SK-N-SH (cell line): ENCODE measurements around the gene ENOX1. TPM values are rescaled to one million over a fixed set of nuclear protein-coding genes. Genes with fewer than 3 reads are reported as not detected.

ENCODE experiments used
- CTCF ChIA-PET: fragments of 300-600, 350-600 bp; formaldehyde crosslinking; extraction: SDS; loops from one replicate; lab custom pipeline; 2021; lab: Yijun Ruan, JAX
- POLR2A ChIA-PET: fragments of 350-600 bp; sonication (Branson Sonifier 250); formaldehyde crosslinking; extraction: SDS; loops from one replicate; lab custom pipeline; 2020; ENCODE audit warnings: antibody characterized with exemption, inconsistent platforms; lab: Yijun Ruan, JAX
- DNase-seq: peaks from one replicate; pipeline ENCODE4 v3.0.0; 2012
- H2AFZ ChIP-seq: fragments of 200-600 bp; sonication (generic); 2 replicates; pipeline ENCODE4 v1.8.1; 2016; ENCODE audit warnings: antibody characterized with exemption, mild to moderate bottlenecking, low read depth
- H3F3A ChIP-seq: fragments of 200-600 bp; sonication (generic); replicated peaks from 2 replicates; pipeline ENCODE3; 2016; ENCODE audit warnings: antibody characterized with exemption, mild to moderate bottlenecking; ENCODE audit not compliant: insufficient read depth
- H3K27ac ChIP-seq, 2 experiments: fragments of 200-500 bp in 1 of 2; fragments of 200-600 bp in 1 of 2; sonication (Bioruptor generic) in 1 of 2; sonication (generic), shearing (Covaris generic) in 1 of 2; 2 replicates each; pipeline versions ENCODE4 v1.5.1 to v1.6.1; 2014 to 2016; ENCODE audit warnings: low read depth in 2 of 2, inconsistent platforms in 1 of 2, low read length in 1 of 2, mild to moderate bottlenecking in 1 of 2, mixed read lengths in 1 of 2
- H3K27me3 ChIP-seq: fragments of 200-600 bp; sonication (generic), shearing (Covaris generic); 2 replicates; pipeline ENCODE4 v1.6.1; 2016; ENCODE audit warnings: mixed run types; ENCODE audit not compliant: insufficient read depth
- H3K36me3 ChIP-seq, 2 experiments: fragments of 200-500 bp in 1 of 2; fragments of 200-600 bp in 1 of 2; sonication (Bioruptor generic) in 1 of 2; sonication (generic) in 1 of 2; replicated peaks in 1 of 2; 2 replicates each; pipeline versions ENCODE3 to v1.5.1; 2014 to 2016; ENCODE audit warnings: low read length in 1 of 2, mild to moderate bottlenecking in 1 of 2; ENCODE audit not compliant: insufficient read depth in 2 of 2, control insufficient read depth in 1 of 2
- H3K4me1 ChIP-seq, 2 experiments: fragments of 200-500 bp in 1 of 2; fragments of 200-600 bp in 1 of 2; sonication (Bioruptor generic) in 1 of 2; sonication (generic), shearing (Covaris generic) in 1 of 2; 2 replicates each; pipeline versions ENCODE4 v1.5.1 to v1.6.1; 2014 to 2016; ENCODE audit warnings: low read depth in 1 of 2, low read length in 1 of 2, mixed run types in 1 of 2; ENCODE audit not compliant: insufficient read depth in 2 of 2, control insufficient read depth in 1 of 2
- H3K4me2 ChIP-seq: fragments of 200-600 bp; sonication (generic), shearing (Covaris generic); 2 replicates; pipeline ENCODE4 v1.6.1; 2017; ENCODE audit warnings: mixed run types
- H3K4me3 ChIP-seq, 2 experiments: fragments of 200-500 bp in 1 of 2; fragments of 200-600 bp in 1 of 2; sonication (Bioruptor generic) in 1 of 2; sonication (generic), shearing (Covaris generic) in 1 of 2; 2 replicates each; pipeline versions ENCODE4 v1.5.1 to v1.8.1; 2014 to 2016; ENCODE audit warnings: low read depth in 2 of 2, inconsistent platforms in 1 of 2, low read length in 1 of 2, mild to moderate bottlenecking in 1 of 2, mixed read lengths in 1 of 2, moderate library complexity in 1 of 2
- H3K79me2 ChIP-seq: fragments of 200-600 bp; sonication (generic); 2 replicates; pipeline ENCODE4 v1.8.1; 2017; ENCODE audit warnings: mild to moderate bottlenecking; ENCODE audit not compliant: insufficient read depth
- H3K9ac ChIP-seq: fragments of 200-600 bp; sonication (generic); 2 replicates; pipeline ENCODE4 v1.6.1; 2017; ENCODE audit warnings: mixed run types
- H3K9me2 ChIP-seq: fragments of 200-600 bp; sonication (generic); 2 replicates; pipeline ENCODE4 v1.6.1; 2017; ENCODE audit warnings: mixed run types
- H3K9me3 ChIP-seq: fragments of 200-600 bp; sonication (generic); 2 replicates; pipeline ENCODE4 v1.6.1; 2017; ENCODE audit warnings: mixed run types, mild to moderate bottlenecking, moderate library complexity
- H4K20me1 ChIP-seq: fragments of 200-600 bp; sonication (generic); 2 replicates; pipeline ENCODE4 v1.6.1; 2017; ENCODE audit warnings: mild to moderate bottlenecking, mixed run types; ENCODE audit not compliant: insufficient read depth
- FOSL2 ChIP-seq: IDR thresholded peaks from 2 replicates; pipeline ENCODE4 v1.4.0; 2012; ENCODE audit warnings: low read depth, mild to moderate bottlenecking, moderate library complexity, borderline replicate concordance
- FOXM1 ChIP-seq: IDR thresholded peaks from 2 replicates; pipeline ENCODE4 v1.4.0; 2012; ENCODE audit warnings: low read depth, mild to moderate bottlenecking
- GABPA ChIP-seq: IDR thresholded peaks from 2 replicates; pipeline ENCODE4 v1.4.0; 2012; ENCODE audit warnings: low read depth, mild to moderate bottlenecking
- MEF2A ChIP-seq: IDR thresholded peaks from 2 replicates; pipeline ENCODE4 v1.4.0; 2012; ENCODE audit warnings: low read depth, borderline replicate concordance
- NFIC ChIP-seq: IDR thresholded peaks from 2 replicates; pipeline ENCODE4 v1.4.0; 2012; ENCODE audit warnings: borderline replicate concordance
- POLR2AphosphoS5 ChIP-seq: IDR thresholded peaks from 2 replicates; pipeline ENCODE4 v1.6.1; 2012; ENCODE audit warnings: low read depth, low read length
- RAD21 ChIP-seq: IDR thresholded peaks from 2 replicates; pipeline ENCODE4 v1.6.1; 2012; ENCODE audit warnings: mild to moderate bottlenecking, low read length
- RFX5 ChIP-seq: IDR thresholded peaks from 2 replicates; pipeline ENCODE4 v1.6.1; 2012; ENCODE audit warnings: mild to moderate bottlenecking, improper control_type of control experiment, low read length
- SMC3 ChIP-seq: IDR thresholded peaks from 2 replicates; pipeline ENCODE4 v1.6.1; 2012; ENCODE audit warnings: low read depth, low read length, improper control_type of control experiment
- TEAD4 ChIP-seq: IDR thresholded peaks from 2 replicates; pipeline ENCODE4 v1.4.0; 2012; ENCODE audit warnings: mild to moderate bottlenecking, borderline replicate concordance; ENCODE audit not compliant: insufficient read depth
- YY1 ChIP-seq: IDR thresholded peaks from 2 replicates; pipeline ENCODE4 v1.4.0; 2012; ENCODE audit warnings: low read depth, mild to moderate bottlenecking
- WGBS: methylation state at CpG from one replicate; pipeline ENCODE4 v1.1.6; 2017; ENCODE audit warnings: low lambda C conversion rate; 5-methylcytosine and 5-hydroxymethylcytosine counted together
- polyA plus RNA-seq, 3 experiments: library from polyadenylated mRNA; depleted of rRNA; stranded (reverse); fragments of >200 nt; gene quantifications; 2 replicates each; pipeline ENCODE4 v1.2.3, GENCODE V29; 2012
- TF ChIP-seq, protein P1 (sequence below): IDR thresholded peaks from 2 replicates; pipeline ENCODE4 v1.4.0; 2012; ENCODE audit warnings: low read depth, borderline replicate concordance
- TF ChIP-seq, protein P2 (sequence below): IDR thresholded peaks from 2 replicates; pipeline ENCODE4; 2012
- TF ChIP-seq, protein P3 (sequence below): fragments of 200-600 bp; sonication (generic); IDR thresholded peaks from 2 replicates; pipeline ENCODE4 v1.6.1; 2017; ENCODE audit warnings: antibody characterized with exemption, mild to moderate bottlenecking, moderate library complexity
- TF ChIP-seq, protein P4 (sequence below): IDR thresholded peaks from 2 replicates; pipeline ENCODE4 v1.4.0; 2012; ENCODE audit warnings: low read depth, borderline replicate concordance

ENOX1 gene
- polyA plus RNA-seq, 1 of the 3 experiments (the other 2 are of a cell fraction) = 5.8 TPM

DNA sequence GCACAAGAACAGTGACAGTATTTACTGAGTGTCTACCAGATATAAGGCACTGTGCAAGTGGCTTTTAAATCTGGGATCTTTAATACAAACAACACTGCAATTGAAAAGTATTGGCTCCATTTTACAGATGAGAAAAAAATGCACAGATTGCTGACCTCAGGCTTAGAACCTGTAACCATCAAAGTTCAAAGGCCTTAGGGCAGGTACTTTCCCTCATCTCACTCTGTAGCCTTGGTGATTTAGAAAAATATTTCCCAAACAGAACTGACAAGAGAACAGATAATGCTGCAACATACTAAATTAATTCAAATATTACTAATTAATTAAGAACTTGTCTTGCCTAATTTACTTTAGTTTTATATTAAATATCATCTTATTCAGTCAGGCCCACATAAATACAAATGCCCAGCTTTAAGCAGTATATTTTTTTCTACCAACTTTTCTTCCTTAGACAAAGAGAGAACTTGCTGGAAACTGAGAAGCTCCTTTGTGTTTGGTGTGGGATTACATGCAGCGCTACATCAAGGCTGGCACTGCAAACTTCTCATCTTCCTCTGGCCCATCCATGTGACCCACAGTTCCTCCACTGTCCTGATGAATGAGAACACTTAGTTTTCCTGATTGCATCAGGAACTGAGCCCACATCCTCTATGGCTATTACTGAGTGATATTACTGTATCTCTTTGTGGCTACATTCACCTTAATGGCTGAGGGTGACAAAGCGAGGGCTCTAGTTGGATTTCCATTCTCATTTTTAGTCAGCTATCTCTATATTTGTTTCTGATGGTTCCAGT is 302.1 kb downstream of the ENOX1 start:
- no peak for DNase-seq

More for the DNA sequence above, 302.1 kb downstream of the ENOX1 start:
- H3F3A ChIP-seq = no peaks in the 10 kb centered on the region
- H3K9ac ChIP-seq = no peak overlapping the region
- 95% methylated on average over 2 of the region's 2 CpGs for WGBS
- H3K36me3 ChIP-seq = no peaks in the 10 kb centered on the region
- H3K4me3 ChIP-seq = no peak overlapping the region
- no peak overlapping the region; a peak in 1 of 4 replicates for H3K27ac ChIP-seq
- H4K20me1 ChIP-seq = no peaks in the 10 kb centered on the region
- TF ChIP-seq, protein P1, sequence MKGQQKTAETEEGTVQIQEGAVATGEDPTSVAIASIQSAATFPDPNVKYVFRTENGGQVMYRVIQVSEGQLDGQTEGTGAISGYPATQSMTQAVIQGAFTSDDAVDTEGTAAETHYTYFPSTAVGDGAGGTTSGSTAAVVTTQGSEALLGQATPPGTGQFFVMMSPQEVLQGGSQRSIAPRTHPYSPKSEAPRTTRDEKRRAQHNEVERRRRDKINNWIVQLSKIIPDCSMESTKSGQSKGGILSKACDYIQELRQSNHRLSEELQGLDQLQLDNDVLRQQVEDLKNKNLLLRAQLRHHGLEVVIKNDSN = no peak
- no peak for TF ChIP-seq POLR2AphosphoS5
- no peak for TF ChIP-seq RAD21
- TF ChIP-seq RFX5 = no peak
- TF ChIP-seq, protein P2, sequence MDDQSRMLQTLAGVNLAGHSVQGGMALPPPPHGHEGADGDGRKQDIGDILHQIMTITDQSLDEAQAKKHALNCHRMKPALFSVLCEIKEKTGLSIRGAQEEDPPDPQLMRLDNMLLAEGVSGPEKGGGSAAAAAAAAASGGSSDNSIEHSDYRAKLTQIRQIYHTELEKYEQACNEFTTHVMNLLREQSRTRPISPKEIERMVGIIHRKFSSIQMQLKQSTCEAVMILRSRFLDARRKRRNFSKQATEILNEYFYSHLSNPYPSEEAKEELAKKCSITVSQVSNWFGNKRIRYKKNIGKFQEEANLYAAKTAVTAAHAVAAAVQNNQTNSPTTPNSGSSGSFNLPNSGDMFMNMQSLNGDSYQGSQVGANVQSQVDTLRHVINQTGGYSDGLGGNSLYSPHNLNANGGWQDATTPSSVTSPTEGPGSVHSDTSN = no peak
- no peak for TF ChIP-seq GABPA
- no peak for TF ChIP-seq NFIC
- no peak for TF ChIP-seq MEF2A
- TF ChIP-seq TEAD4 = no peak
- no peak for TF ChIP-seq FOSL2
- TF ChIP-seq, protein P3, sequence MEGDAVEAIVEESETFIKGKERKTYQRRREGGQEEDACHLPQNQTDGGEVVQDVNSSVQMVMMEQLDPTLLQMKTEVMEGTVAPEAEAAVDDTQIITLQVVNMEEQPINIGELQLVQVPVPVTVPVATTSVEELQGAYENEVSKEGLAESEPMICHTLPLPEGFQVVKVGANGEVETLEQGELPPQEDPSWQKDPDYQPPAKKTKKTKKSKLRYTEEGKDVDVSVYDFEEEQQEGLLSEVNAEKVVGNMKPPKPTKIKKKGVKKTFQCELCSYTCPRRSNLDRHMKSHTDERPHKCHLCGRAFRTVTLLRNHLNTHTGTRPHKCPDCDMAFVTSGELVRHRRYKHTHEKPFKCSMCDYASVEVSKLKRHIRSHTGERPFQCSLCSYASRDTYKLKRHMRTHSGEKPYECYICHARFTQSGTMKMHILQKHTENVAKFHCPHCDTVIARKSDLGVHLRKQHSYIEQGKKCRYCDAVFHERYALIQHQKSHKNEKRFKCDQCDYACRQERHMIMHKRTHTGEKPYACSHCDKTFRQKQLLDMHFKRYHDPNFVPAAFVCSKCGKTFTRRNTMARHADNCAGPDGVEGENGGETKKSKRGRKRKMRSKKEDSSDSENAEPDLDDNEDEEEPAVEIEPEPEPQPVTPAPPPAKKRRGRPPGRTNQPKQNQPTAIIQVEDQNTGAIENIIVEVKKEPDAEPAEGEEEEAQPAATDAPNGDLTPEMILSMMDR = no peak
- TF ChIP-seq, protein P4, sequence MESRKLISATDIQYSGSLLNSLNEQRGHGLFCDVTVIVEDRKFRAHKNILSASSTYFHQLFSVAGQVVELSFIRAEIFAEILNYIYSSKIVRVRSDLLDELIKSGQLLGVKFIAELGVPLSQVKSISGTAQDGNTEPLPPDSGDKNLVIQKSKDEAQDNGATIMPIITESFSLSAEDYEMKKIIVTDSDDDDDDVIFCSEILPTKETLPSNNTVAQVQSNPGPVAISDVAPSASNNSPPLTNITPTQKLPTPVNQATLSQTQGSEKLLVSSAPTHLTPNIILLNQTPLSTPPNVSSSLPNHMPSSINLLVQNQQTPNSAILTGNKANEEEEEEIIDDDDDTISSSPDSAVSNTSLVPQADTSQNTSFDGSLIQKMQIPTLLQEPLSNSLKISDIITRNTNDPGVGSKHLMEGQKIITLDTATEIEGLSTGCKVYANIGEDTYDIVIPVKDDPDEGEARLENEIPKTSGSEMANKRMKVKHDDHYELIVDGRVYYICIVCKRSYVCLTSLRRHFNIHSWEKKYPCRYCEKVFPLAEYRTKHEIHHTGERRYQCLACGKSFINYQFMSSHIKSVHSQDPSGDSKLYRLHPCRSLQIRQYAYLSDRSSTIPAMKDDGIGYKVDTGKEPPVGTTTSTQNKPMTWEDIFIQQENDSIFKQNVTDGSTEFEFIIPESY = no peak
- TF ChIP-seq FOXM1 = no peak
- TF ChIP-seq YY1 = no peak
- no peak for TF ChIP-seq SMC3
- H3K4me1 ChIP-seq = peaks cover 0 to 6% of the 10 kb centered on the region in 2 experiments; a peak in 2 of 4 replicates
- H3K79me2 ChIP-seq = no peaks in the 10 kb centered on the region
- POLR2A ChIA-PET = no interaction called here
- CTCF ChIA-PET = no interaction called here
- no peaks in the 10 kb centered on the region for H3K9me2 ChIP-seq
- H2AFZ ChIP-seq = no peak overlapping the region
- no peaks in the 10 kb centered on the region for H3K27me3 ChIP-seq
- H3K9me3 ChIP-seq = no peaks in the 10 kb centered on the region
- H3K4me2 ChIP-seq = no peak overlapping the region
